GM21619 (cell line): ENCODE results near the gene FGGY.

Experiments used
- ATAC-seq: cut with Tn5 transposase; IDR thresholded peaks from one replicate; pipeline ENCODE4 v1.9.1; 2021; ENCODE audit not compliant: unreplicated experiment

Gene FGGY

DNA sequence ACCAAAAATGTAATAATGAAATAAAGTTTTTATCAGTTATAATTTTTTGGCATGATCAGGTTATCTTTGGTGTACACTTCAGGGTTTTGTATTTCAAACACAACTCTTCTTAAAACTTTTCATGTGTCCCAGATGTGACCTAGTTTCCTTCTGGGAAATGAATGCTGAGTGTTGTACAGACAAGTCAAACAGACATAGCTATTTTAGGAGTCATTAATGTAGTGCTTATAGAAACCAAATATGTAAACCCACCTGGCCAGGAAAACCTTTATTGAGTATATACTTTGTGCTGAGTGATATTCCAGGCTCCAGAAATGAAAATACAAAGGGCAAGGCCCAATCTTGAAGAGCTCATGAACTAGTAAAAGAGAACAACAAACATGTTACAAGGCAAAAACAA, 491.9 kb downstream of the FGGY start:
- no peak for ATAC-seq

DNA sequence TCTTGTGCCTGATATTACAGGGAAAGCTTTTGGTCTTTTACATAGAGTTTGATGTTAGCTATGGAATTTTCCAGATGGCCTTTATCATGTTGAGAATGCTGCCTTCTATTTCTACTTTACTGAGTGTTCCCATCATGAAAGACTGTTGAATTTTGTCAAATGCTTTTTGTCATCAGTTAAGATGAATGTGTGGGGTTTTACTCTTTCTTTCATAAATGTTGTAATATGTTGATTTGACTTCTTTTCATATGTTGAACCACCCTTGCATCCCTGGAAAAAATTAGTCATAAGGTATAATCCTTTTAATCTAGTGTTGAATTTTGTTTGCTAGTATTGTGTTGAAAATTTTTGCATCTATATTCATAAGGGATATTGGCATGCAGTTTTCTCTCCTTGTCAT, 501.7 kb downstream of the FGGY start:
- ATAC-seq, result no peak

DNA sequence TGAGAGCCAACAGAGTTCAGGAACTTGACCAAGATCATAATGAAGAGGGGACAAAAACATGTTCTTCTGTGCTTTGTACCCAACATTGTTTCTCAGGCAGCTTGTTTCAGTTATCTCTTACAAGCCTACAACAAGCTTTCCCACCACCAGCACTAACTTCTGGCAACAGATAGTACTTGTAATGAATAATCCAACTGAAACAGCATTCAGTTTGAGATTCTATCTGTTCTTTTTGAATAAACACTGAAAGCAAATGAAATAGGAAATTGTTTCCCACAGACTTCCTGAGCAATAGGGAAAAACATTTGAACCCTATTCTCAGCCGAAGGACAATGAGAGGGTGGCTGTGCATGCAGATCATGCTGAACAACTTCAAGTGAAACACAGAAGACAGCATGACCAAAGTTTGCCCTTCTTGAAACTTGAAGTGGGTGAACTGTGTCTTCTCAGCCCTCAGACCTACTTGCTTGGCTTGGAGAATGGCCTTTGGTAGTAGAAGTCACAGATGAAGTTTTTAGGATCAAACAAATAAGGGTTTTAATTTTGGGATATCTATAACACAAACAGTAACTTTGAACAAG, 506.7 kb downstream of the FGGY start:
- ATAC-seq, result peak; percentile 65

DNA sequence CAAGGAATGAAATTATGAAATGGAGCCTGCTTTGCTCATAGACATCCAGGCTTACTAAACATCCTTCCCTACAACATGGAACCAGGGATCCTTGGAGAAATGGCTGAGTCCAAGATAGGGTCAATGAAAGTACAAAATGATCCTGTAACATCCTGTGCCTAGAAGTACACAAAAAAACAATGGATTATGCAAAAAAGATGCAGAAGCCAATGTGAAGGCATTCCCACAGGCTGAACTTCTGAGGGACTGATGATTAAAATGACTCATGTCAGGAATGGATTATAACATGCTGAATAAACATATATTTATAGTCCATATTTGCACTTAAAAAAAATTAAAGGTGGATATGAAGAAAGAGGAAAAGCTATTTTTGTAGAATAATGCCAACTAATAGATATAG, 507.4 kb downstream of the FGGY start:
- no peak for ATAC-seq

DNA sequence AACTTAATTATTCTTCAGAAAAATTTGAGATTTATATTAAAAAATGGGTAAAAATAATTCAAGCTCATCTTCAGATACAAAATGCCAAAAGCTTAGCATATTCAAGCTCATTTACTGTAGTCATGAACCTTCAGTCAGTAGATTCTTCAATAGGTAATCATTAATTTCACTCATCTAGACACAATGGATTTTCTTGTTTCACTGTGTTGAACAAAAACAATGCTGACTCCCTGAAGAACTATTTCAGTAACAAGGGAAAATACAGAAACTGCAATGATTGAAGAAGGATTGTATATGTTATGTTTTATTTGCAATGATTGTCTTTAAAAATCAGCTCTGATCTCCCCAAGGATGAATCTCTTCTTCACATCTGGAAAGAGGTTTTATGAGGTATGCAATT, 508.7 kb downstream of the FGGY start:
- no peak for ATAC-seq
